HFF-Myc (cell line): ENCODE data around the gene CCDC157.

Source experiments
- DNase-seq: peaks from one replicate; pipeline ENCODE4 v3.0.0-alpha.2; 2011; ENCODE audit warnings: low read depth; ENCODE audit errors: extremely low read depth
- H3K4me3 ChIP-seq: replicated peaks from 2 replicates; pipeline ENCODE4 v1.5.1; 2011; ENCODE audit warnings: low read depth, mild to moderate bottlenecking, control low read depth, low read length
- CTCF ChIP-seq: IDR thresholded peaks from 2 replicates; pipeline ENCODE4 v1.5.1; 2012; ENCODE audit warnings: mild to moderate bottlenecking, low read depth, low read length, control low read depth; ENCODE audit errors: missing control alignments

CCDC157 gene

DNA sequence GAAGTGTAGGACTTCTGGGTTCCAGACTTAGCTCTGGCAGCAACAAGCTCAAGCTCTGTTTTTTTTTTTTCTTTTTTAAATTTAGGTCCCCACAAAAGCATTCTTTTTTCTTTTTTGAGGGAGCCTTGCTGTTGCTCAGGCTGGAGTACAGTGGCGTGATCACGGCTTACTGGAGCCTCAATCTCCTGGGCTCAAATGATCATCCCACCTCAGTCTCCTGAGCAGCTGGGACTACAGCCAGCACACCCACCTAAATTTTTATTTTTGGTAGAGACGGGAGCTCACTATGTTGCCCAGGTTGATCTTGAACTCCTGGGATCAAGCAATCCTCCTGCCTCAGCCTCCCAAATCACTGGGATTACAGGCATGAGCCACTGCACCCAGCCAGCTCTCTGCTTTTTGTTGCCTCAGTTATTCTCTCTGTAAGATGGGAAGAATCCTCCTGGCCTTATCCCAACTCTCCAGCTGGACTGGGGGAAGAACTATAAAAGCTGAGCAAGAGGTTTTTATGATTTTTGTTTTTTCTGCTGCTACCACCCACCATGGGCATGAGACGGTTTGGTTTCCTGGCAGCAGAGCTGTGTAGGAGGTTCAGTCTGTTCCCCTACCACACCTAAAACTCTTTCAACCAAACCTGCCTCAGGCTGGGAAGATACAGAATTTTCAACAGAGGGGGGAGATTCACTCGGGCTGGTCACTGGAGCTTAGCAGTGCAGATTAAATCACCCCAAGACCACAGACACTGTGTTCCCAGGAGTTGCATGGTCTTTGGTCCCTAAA is 57.1 kb downstream of the CCDC157 start:
- no peak overlapping the region for H3K4me3 ChIP-seq
- DNase-seq, result no peak
- no peak for TF ChIP-seq CTCF

- TF ChIP-seq CTCF, result no peak
- DNase-seq, result no peak
- no peak overlapping the region for H3K4me3 ChIP-seq
These were observed 57.8 kb downstream of the CCDC157 start for GRCh38 chr22:30414525-30415047.

- DNase-seq, result no peak
- H3K4me3 ChIP-seq, result no peak overlapping the region
These were observed 59.6 kb downstream of the CCDC157 start for GRCh38 chr22:30416403-30416802.

GRCh38 chr22:30416837-30417236 is 60.0 kb downstream of the CCDC157 start:
- H3K4me3 ChIP-seq, result no peak overlapping the region
- no peak for TF ChIP-seq CTCF
- DNase-seq, result no peak

More at GRCh38 chr22:30416403-30416802, 59.6 kb downstream of the CCDC157 start:
- no peak for TF ChIP-seq CTCF

DNA sequence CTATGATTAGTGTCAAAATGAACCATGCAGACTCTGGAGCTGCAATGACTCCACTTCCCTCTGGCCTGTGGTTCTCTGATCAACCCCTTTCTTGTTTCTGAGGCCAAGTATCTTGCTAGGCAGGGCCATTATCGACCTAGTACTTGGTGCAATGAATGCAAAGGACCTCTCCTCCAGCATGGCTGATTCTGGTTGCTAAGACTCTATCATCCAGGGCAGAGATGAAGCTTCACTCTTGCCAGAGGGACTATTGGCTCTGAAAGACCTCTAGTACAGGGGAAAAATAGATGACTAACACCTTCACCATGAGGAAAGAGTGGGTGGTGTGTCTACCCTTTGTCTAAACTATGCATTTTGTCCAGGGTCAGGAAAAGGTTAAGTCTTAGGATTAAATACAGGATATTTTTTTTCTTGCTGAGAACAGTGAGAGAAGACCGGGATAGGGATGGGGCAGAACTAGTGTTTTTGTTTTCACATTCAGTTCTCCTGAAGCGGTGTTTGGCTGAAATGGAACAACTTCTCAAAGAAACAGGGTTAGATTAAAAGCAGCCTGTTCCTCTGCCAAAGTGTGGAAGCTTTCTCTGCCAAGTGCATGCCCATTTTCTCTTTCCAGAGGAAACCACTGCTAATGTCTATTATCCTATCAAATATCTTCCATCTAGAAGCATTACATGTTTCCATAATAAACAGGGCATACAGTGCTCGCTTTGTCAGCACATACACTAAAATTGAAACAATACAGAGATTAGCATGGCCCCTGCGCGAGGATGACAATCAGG is 63.7 kb downstream of the CCDC157 start:
- DNase-seq, result no peak
- H3K4me3 ChIP-seq, result no peak overlapping the region

More for the DNA sequence above, 63.7 kb downstream of the CCDC157 start:
- TF ChIP-seq CTCF, result no peak
